GM12878 (cell line): ENCODE data around the gene PERM1. TPM values are rescaled to one million over a fixed set of nuclear protein-coding genes. Genes with fewer than 3 reads are reported as not detected.
"Not testable (repeated sequence)": the region's sequence is repeated elsewhere in the genome, so short reads cannot be mapped to it uniquely, and the experiment has no call there.

Experiments
- ATAC-seq: fragments of 200-7000 bp; cut with Tn5 transposase; 3 replicates; pipeline ENCODE4 v1.9.1; 2020; ENCODE audit warnings: mild to moderate bottlenecking, moderate library complexity
- BruUV-seq: library from RNA; stranded (reverse); fragments of 400-500 nt; replicated peaks from 2 replicates; lab custom pipeline; 2021; lab: Mats Ljungman, UMichigan
- CTCF ChIA-PET: fragments of 300-600 bp; sonication (Branson Sonifier 250); formaldehyde crosslinking; extraction: SDS; loops from one replicate; lab custom pipeline; 2021; ENCODE audit warnings: inconsistent platforms; lab: Yijun Ruan, JAX
- POLR2A ChIA-PET: fragments of 350-600 bp; formaldehyde crosslinking; extraction: SDS; loops from one replicate; lab custom pipeline; 2021; ENCODE audit warnings: inconsistent platforms; lab: Charles Lee
- RAD21 ChIA-PET: fragments of 300-600 bp; sonication (Branson Sonifier 250); formaldehyde crosslinking; loops from one replicate; lab custom pipeline; 2023; ENCODE audit warnings: antibody characterized with exemption; ENCODE audit not compliant: unreplicated experiment; lab: Charles Lee
- SMC1A ChIA-PET: fragments of 300-600 bp; sonication (Branson Sonifier 250); formaldehyde crosslinking; loops from one replicate; lab custom pipeline; 2023; ENCODE audit not compliant: unreplicated experiment, uncharacterized antibody; lab: Charles Lee
- DNase-seq: peaks from one replicate; pipeline ENCODE4 v3.0.0-alpha.2; 2011; ENCODE audit warnings: low read depth, low spot score
- FAIRE-seq: peaks from 3 replicates; lab custom pipeline; 2011; peaks lifted over from hg19 to GRCh38; lab: Jason Lieb, UNC
- H2AFZ ChIP-seq: 2 replicates; pipeline ENCODE4 v1.6.0; 2011; ENCODE audit warnings: low read depth, low read length, control low read depth; ENCODE audit not compliant: control insufficient read depth
- H3K27ac ChIP-seq: 2 replicates; pipeline ENCODE4 v1.5.1; 2011; ENCODE audit warnings: control low read depth; ENCODE audit not compliant: control insufficient read depth, insufficient read depth
- H3K27me3 ChIP-seq, 2 experiments: replicated peaks in 1 of 2; 2 replicates each; pipeline versions ENCODE4 v1.6.0 to v1.6.1; 2011; ENCODE audit warnings: low read length in 1 of 2; ENCODE audit not compliant: control insufficient read depth in 2 of 2, insufficient read depth in 2 of 2
- H3K36me3 ChIP-seq, 2 experiments: 2 replicates each; pipeline ENCODE4 v1.5.1; 2011; ENCODE audit warnings: low read length in 1 of 2; ENCODE audit not compliant: control insufficient read depth in 2 of 2, insufficient read depth in 2 of 2
- H3K4me1 ChIP-seq: 2 replicates; pipeline ENCODE4 v1.6.1; 2011; ENCODE audit warnings: mild to moderate bottlenecking, low read length, moderate library complexity, mixed read lengths; ENCODE audit not compliant: control insufficient read depth, insufficient read depth
- H3K4me2 ChIP-seq: 2 replicates; pipeline ENCODE4 v1.6.0; 2011; ENCODE audit warnings: control low read depth; ENCODE audit not compliant: control insufficient read depth, insufficient read depth
- H3K4me3 ChIP-seq: fragments of 200-600 bp; sonication (generic); 2 replicates; pipeline ENCODE4 v1.5.1; 2016
- H3K79me2 ChIP-seq: 2 replicates; pipeline ENCODE4 v1.6.0; 2011; ENCODE audit warnings: low read length; ENCODE audit not compliant: control insufficient read depth, insufficient read depth
- H3K9ac ChIP-seq: 2 replicates; pipeline ENCODE4 v1.8.0; 2011; ENCODE audit warnings: low read length, control low read depth, mixed read lengths; ENCODE audit not compliant: control insufficient read depth, insufficient read depth
- H3K9me3 ChIP-seq: replicated peaks from 3 replicates; pipeline ENCODE4 v1.5.1; 2011; ENCODE audit warnings: mild to moderate bottlenecking, low read length; ENCODE audit not compliant: control insufficient read depth, insufficient read depth
- H4K20me1 ChIP-seq: 2 replicates; pipeline ENCODE4 v1.6.0; 2011; ENCODE audit not compliant: control insufficient read depth, insufficient read depth
- GATAD2B ChIP-seq: fragments of 450-650 bp; conservative IDR thresholded peaks from 2 replicates; pipeline ENCODE4 v1.6.1; 2017; ENCODE audit warnings: low read depth, mild to moderate bottlenecking, moderate library complexity
- KAT2A ChIP-seq: conservative IDR thresholded peaks from 2 replicates; pipeline ENCODE4 v1.6.1; 2011; ENCODE audit warnings: low read depth, low read length; ENCODE audit not compliant: control insufficient read depth
- POLR2A ChIP-seq: IDR thresholded peaks from 2 replicates; pipeline ENCODE4 v1.6.1; 2011; ENCODE audit warnings: low read depth, mild to moderate bottlenecking, low read length
- STAT1 ChIP-seq: fragments of 450-650 bp; conservative IDR thresholded peaks from 2 replicates; pipeline ENCODE4 v1.6.1; 2014; ENCODE audit warnings: antibody characterized with exemption, mild to moderate bottlenecking
- ZNF687 ChIP-seq: fragments of 450-650 bp; IDR thresholded peaks from 2 replicates; pipeline ENCODE4 v1.6.1; 2017; ENCODE audit warnings: mild to moderate bottlenecking, moderate library complexity
- WGBS: methylation state at CpG from one replicate; pipeline ENCODE4 v1.1.6; 2016; ENCODE audit warnings: low lambda C conversion rate; ENCODE audit not compliant: insufficient replicate concordance, insufficient coverage; ENCODE audit errors: missing lambda C conversion rate; 5-methylcytosine and 5-hydroxymethylcytosine counted together
- in situ Hi-C: fragments of 300-500 bp; cut with MboI; formaldehyde crosslinking; loops from 9 replicates; pipeline ENCODE4 v1.14.3; 2018; ENCODE audit warnings: mixed read lengths
- intact Hi-C: fragments of 100-400 bp; cut with micrococcal nuclease; formaldehyde crosslinking; loops from one replicate; pipeline ENCODE4 v1.14.2; 2022; ENCODE audit not compliant: unreplicated experiment
- polyA plus RNA-seq, 11 experiments: library from polyadenylated mRNA; depleted of rRNA in 4 of 11; unstranded in 6 of 11; stranded (reverse) in 5 of 11; fragments of >200 nt; fragmentation: Nextera tagmentation in 4 of 11; fragmentation: Illumina TruSeq in 1 of 11; extraction: Ambion mirVana in 4 of 11; extraction: Trizol in 1 of 11; gene quantifications; 1 replicate in 1 of 11; 2 replicates in 10 of 11; pipeline versions ENCODE4 v1.2.1 to v1.2.3, GENCODE V29; 2011 to 2016; ENCODE audit warnings: inconsistent platforms in 2 of 11, missing spikeins in 2 of 11, low read depth in 1 of 11
- total RNA-seq, 4 experiments: library from RNA; depleted of rRNA in 3 of 4; stranded (reverse); fragments of >200 nt in 3 of 4; fragmentation: Illumina TruSeq in 1 of 4; extraction: Trizol in 1 of 4; gene quantifications; 2 replicates each; pipeline versions ENCODE4 v1.2.1 to v1.2.3, GENCODE V29; 2013 to 2021
- TF ChIP-seq, protein P1 (sequence below): fragments of 150-350 bp; IDR thresholded peaks from 2 replicates; pipeline ENCODE4 v1.6.1; 2016; ENCODE audit warnings: low read depth, low read length

PERM1 gene
- total and polyA plus RNA-seq, 10 of the 15 experiments (the other 5 are each of a cell fraction or from before 2014, with no cell fraction given) = not detected

DNA sequence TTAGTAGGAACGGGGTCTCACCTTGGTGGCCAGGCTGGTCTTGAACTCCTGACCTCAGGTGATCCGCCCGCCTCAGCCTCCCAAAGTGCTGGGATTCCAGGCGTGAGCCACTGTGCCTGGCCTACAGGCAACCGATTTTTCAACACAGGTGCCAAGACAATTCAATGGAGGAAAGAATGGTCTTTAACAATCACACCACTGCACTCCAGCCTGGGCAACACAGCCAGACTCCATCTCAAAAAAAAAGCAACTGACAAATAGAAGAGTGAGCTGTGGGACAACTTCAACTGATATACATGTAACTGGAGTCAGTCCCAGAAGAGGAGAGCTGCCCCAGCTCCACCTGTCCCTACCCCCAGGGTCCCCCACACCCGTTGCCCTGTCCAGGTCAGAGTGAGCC is 12.7 kb upstream of the PERM1 start:
- CTCF ChIA-PET = interaction anchor here (1.2 to 4.7 kb wide), 3 partner anchors 8 to 65 kb away, joined by 3 to 34 read pairs (median 27); no protein-coding TSS in a partner anchor
- ATAC-seq, DNase-seq, H3K9me3 ChIP-seq, H3K4me2 ChIP-seq, H3K27ac ChIP-seq, H3K36me3 ChIP-seq, H3K9ac ChIP-seq, BruUV-seq, H4K20me1 ChIP-seq, in situ Hi-C loops, FAIRE-seq, H3K4me3 ChIP-seq, H2AFZ ChIP-seq, SMC1A ChIA-PET, H3K79me2 ChIP-seq, intact Hi-C loops: not testable (repeated sequence)
- peaks cover 20% of the 10 kb centered on the region for H3K4me1 ChIP-seq
- H3K27me3 ChIP-seq = peaks cover 0 to 11% of the 10 kb centered on the region in 2 experiments; a peak in 2 of 4 replicates
- POLR2A ChIA-PET = interaction anchor here (1.0 kb wide), 1 partner anchor 25 kb away, joined by 3 read pairs; no protein-coding TSS in a partner anchor
- RAD21 ChIA-PET = interaction anchor here (1.6 kb wide), 1 partner anchor 10 kb away, joined by 6 read pairs; no protein-coding TSS in a partner anchor
- 48% methylated on average over 6 of the region's 6 CpGs for WGBS

DNA sequence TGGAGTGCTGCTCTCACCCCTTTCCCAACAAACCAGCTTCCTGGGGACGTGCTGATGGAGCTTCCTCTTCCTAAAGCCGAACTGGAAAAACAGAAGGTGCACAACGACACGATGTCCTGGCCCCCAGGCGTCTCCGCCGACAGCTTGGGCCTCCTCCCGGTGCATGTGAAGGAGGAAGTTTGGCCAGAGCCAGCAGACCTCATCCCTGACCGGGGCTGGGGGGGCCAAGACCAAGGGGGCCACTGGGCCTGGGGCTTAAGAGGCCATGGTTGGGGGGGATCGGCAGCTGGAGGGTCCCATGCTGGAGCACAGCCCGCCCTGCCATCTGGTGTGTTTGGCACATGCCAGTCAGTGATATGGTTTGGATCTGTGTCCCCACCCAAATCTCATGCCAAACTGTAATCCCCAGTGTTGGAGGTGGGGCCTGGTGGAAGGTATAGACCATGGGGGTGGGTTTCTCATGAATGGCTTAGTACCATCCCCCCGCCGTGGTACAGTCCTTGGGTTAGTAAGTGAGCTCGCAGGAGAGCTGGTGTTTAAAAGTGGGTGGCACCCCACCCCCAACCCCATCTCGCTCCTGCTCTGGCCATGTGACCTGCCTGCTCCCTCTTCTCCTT is 11.6 kb upstream of the PERM1 start:
- no peak overlapping the region for H3K27ac ChIP-seq
- ChIA-PET RAD21 (interaction anchor here (1.5 to 1.6 kb wide), 2 partner anchors 8 to 9 kb away, joined by 3 to 6 read pairs; no protein-coding TSS in a partner anchor), SMC1A (interaction anchor here (2.2 kb wide), 1 partner anchor 8 kb away, joined by 8 read pairs; no protein-coding TSS in a partner anchor), POLR2A (interaction anchor here (0.7 to 2.4 kb wide), 3 partner anchors 8 to 170 kb away, joined by 3 to 11 read pairs (median 10); partner anchors contain the start of gene ISG15), CTCF (interaction anchor here (1.0 to 4.7 kb wide), 5 partner anchors 9 to 66 kb away, joined by 3 to 34 read pairs (median 6); no protein-coding TSS in a partner anchor)
- intact Hi-C loops (no loop called here), in situ Hi-C loops (no loop called here)
- ATAC-seq (no peak), FAIRE-seq (no peak), DNase-seq (no peak)
- peaks cover 0 to 6% of the 10 kb centered on the region in 2 experiments; a peak in 1 of 4 replicates for H3K27me3 ChIP-seq
- peaks cover 20% of the 10 kb centered on the region for H3K4me1 ChIP-seq
- H4K20me1 ChIP-seq = no peaks in the 10 kb centered on the region
- H3K36me3 ChIP-seq = no peaks in the 10 kb centered on the region
- 83% methylated on average over 15 of the region's 15 CpGs for WGBS
- no peak overlapping the region for H3K9ac ChIP-seq
- peaks cover 3% of the 10 kb centered on the region; the same call in 2 of the 3 replicates for H3K9me3 ChIP-seq
- no peak overlapping the region for H2AFZ ChIP-seq
- no TSS peak for BruUV-seq
- no peak overlapping the region for H3K4me3 ChIP-seq
- H3K4me2 ChIP-seq = no peak overlapping the region
- H3K79me2 ChIP-seq = no peaks in the 10 kb centered on the region
- TF ChIP-seq GATAD2B = no peak
- TF ChIP-seq POLR2A = no peak
- TF ChIP-seq, protein P1, sequence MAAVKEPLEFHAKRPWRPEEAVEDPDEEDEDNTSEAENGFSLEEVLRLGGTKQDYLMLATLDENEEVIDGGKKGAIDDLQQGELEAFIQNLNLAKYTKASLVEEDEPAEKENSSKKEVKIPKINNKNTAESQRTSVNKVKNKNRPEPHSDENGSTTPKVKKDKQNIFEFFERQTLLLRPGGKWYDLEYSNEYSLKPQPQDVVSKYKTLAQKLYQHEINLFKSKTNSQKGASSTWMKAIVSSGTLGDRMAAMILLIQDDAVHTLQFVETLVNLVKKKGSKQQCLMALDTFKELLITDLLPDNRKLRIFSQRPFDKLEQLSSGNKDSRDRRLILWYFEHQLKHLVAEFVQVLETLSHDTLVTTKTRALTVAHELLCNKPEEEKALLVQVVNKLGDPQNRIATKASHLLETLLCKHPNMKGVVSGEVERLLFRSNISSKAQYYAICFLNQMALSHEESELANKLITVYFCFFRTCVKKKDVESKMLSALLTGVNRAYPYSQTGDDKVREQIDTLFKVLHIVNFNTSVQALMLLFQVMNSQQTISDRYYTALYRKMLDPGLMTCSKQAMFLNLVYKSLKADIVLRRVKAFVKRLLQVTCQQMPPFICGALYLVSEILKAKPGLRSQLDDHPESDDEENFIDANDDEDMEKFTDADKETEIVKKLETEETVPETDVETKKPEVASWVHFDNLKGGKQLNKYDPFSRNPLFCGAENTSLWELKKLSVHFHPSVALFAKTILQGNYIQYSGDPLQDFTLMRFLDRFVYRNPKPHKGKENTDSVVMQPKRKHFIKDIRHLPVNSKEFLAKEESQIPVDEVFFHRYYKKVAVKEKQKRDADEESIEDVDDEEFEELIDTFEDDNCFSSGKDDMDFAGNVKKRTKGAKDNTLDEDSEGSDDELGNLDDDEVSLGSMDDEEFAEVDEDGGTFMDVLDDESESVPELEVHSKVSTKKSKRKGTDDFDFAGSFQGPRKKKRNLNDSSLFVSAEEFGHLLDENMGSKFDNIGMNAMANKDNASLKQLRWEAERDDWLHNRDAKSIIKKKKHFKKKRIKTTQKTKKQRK = no peak
- TF ChIP-seq KAT2A = no peak
- no peak for TF ChIP-seq STAT1
- TF ChIP-seq ZNF687 = no peak
